Choroid plexus epithelial cell (primary cell): ENCODE measurements around the gene CREB3.

Experiments
- DNase-seq: peaks from one replicate; pipeline ENCODE4 v3.0.0-alpha.2; 2010; ENCODE audit warnings: low read depth
- H3K4me3 ChIP-seq: 2 replicates; pipeline ENCODE4 v1.5.1; 2011; ENCODE audit warnings: low read depth, mild to moderate bottlenecking, control low read depth, low read length, moderate library complexity
- CTCF ChIP-seq: conservative IDR thresholded peaks from 2 replicates; pipeline ENCODE4 v1.5.1; 2011; ENCODE audit warnings: low read depth, mild to moderate bottlenecking, control low read depth, inconsistent platforms, low read length, moderate library complexity

CREB3 gene

DNA sequence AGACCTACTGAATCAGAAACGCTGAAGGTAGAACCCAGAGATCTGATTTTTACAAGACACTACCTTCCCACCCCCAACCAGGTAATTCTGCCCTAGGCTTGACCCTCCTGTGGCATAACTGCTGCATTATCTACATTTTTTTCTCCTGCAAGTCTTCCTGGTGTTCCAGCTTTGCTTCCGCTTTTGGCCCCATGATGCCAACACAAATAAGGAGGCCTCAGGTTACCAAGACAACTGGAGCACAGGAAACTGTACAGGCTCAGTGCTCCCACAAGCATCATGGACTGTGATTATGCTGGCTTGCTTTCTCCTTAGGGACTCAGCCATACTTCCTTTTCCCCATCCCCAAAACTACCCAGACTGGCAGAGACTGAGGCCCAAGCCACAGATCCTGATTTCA lies 28.2 kb downstream of the CREB3 start:
- H3K4me3 ChIP-seq = no peak overlapping the region
- peak; percentile 82 for DNase-seq
- no peak for TF ChIP-seq CTCF

DNA sequence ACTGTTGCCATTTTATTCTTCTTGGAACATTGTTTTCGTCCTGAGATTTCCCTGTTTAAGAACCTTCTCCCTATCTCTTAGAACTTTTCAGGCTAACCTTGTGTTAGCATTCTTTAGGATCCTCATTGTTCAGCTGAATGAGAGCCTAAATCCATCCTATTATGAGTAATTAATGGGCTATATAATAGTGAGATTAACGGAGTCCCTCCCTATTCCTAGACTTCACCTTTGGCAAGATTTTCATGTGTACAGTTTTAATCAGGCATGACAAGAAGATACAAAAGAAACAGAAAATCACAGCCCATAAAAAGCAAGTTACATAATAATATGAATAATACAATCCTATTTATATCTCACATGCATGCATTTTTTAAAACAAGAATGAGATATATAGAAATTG lies 30.7 kb downstream of the CREB3 start:
- H3K4me3 ChIP-seq = no peak overlapping the region
- no peak for TF ChIP-seq CTCF
- DNase-seq = no peak

DNA sequence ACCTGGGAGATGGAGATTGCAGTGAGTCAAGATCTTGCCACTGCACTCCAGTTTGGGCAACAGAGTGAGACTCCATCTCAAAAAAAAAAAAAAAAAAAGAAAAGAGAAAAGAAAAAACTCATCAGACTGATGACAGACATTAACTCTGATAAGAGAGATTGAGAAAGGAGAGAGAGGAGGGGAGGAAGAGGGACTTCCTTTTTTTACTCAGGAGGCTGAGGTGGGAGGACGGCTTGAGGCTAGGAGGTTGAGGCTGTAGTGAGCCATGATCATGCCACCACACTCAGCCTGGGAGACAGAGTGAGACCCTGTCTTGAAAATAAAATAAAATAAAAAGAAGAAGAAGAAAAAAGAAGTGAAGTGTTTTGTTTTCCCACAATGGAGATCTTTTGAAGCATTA lies 31.3 kb downstream of the CREB3 start:
- TF ChIP-seq CTCF = no peak
- H3K4me3 ChIP-seq = no peak overlapping the region

GRCh38 chr9:35766997-35767396 lies 34.5 kb downstream of the CREB3 start:
- no peak for DNase-seq
- no peak for TF ChIP-seq CTCF

More for the DNA sequence above, 31.3 kb downstream of the CREB3 start:
- DNase-seq = no peak

GRCh38 chr9:35767458-35767857 lies 35.0 kb downstream of the CREB3 start:
- no peak overlapping the region for H3K4me3 ChIP-seq
- no peak for DNase-seq
- TF ChIP-seq CTCF = no peak

More at GRCh38 chr9:35766997-35767396, 34.5 kb downstream of the CREB3 start:
- H3K4me3 ChIP-seq = no peak overlapping the region

DNA sequence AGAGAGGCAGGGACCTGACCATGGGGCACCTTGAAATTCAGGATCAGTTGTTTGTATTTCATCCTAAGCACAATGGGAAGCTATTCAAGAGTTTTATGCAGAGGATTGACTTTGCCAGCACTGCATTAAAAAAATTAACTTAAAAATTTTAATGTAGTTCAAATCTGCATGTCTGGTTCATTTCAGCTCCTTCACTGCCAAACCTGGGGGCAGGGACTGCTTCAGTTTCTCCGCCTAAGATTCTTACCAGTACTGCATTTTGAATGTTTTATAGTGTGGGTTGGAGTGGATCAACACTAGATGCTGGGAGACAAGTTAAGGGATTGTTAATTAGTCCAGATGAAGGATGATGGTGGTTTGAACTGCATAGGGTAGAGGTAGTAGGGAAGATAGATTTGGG lies 37.3 kb downstream of the CREB3 start:
- no peak overlapping the region for H3K4me3 ChIP-seq
- DNase-seq = no peak
- no peak for TF ChIP-seq CTCF

DNA sequence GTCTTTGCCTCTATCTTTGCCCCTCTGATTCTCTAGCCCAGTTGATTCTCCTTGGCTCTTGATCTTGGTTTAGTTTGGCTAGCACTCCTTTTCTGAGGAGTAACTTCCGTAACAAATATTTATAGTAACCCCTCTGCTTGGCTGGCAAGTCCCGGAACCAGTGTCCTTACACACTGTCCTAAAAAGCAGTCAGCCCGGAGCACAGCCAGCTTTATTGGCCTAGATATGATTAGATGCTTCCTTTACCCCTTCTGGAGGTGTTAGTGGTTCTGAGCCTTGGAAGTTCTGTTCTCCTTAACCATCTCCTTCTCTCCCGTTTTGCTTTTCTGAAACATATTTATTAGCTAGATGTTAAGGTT lies 38.6 kb downstream of the CREB3 start:
- no peak for DNase-seq
- H3K4me3 ChIP-seq = no peak overlapping the region
- no peak for TF ChIP-seq CTCF
